Measurements from ENCODE around the gene CFAP74.

Gene CFAP74

GRCh38 chr1:1893291-1893985 is 110.1 kb downstream of the CFAP74 start:
- Histone ChIP-seq H3K9me3 (ENCODE audit: insufficient read depth, low read depth, low read length) (no peaks in the 10 kb centered on the region), H3K4me3 (ENCODE audit: low read length, poor library complexity, severe bottlenecking) (no peak overlapping the region), H3K4me2 (ENCODE audit: low read depth, low read length, poor library complexity, severe bottlenecking) (peak overlapping the region; percentile 19), H3K4me1 (ENCODE audit: insufficient read depth, low read length, poor library complexity, severe bottlenecking) (peaks cover 60% of the 10 kb centered on the region), H2AFZ (ENCODE audit: low read length) (no peak overlapping the region), H3F3A (ENCODE audit: low read depth) (no peaks in the 10 kb centered on the region), H3K9me2 (replicated peaks; ENCODE audit: low read depth, low read length) (no peaks in the 10 kb centered on the region), H3K36me3 (ENCODE audit: insufficient read depth, low read length) (no peaks in the 10 kb centered on the region), H3K9ac (ENCODE audit: low read depth, low read length, poor library complexity, severe bottlenecking) (peak overlapping the region; percentile 32), H3K27me3 (ENCODE audit: insufficient read depth, low read length, poor library complexity, severe bottlenecking) (peaks cover 7% of the 10 kb centered on the region), H3K79me2 (ENCODE audit: insufficient read depth, low read length) (peaks cover 40% of the 10 kb centered on the region), H4K20me1 (ENCODE audit: insufficient read depth, low read length, poor library complexity, severe bottlenecking) (peaks cover 15% of the 10 kb centered on the region)
- TF ChIP-seq CTCF (conservative IDR thresholded peaks at IDR 0.05; ENCODE audit: low read length) (no peak), EZH2phosphoT487 (IDR thresholded peaks at IDR 0.05; ENCODE audit: borderline replicate concordance) (no peak)

DNA sequence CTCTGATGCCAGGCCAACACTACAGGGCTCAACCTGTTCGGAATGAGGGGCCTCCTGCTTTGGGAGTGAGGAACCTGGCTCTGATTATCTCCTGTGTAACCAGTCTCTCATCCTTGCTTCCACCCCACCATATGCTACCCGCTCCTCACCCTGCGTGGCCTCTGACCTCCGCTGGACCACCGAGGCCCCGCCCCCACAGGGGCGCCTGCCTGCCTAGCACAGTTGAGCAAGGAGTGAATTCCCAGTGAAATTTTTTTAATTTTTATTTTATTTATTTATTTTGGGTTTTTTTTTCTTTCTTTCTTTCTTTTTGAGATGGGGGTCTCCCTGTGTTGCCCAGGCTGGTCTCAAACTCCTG is 110.8 kb downstream of the CFAP74 start:
- H3K79me2 ChIP-seq (ENCODE audit: insufficient read depth, low read length): peaks cover 47% of the 10 kb centered on the region
- H2AFZ ChIP-seq (ENCODE audit: low read length): no peak overlapping the region
- no peaks in the 10 kb centered on the region for H3F3A ChIP-seq (ENCODE audit: low read depth)
- peaks cover 7% of the 10 kb centered on the region for H3K27me3 ChIP-seq (ENCODE audit: insufficient read depth, low read length, poor library complexity, severe bottlenecking)
- peak overlapping the region; percentile 86 for H3K4me3 ChIP-seq (ENCODE audit: low read length, poor library complexity, severe bottlenecking)
- H3K9ac ChIP-seq (ENCODE audit: low read depth, low read length, poor library complexity, severe bottlenecking): peak overlapping the region; percentile 93
- no peaks in the 10 kb centered on the region for H3K36me3 ChIP-seq (ENCODE audit: insufficient read depth, low read length)
- TF ChIP-seq EZH2phosphoT487 (IDR thresholded peaks at IDR 0.05; ENCODE audit: borderline replicate concordance) (no peak), CTCF (conservative IDR thresholded peaks at IDR 0.05; ENCODE audit: low read length) (no peak)
- peaks cover 22% of the 10 kb centered on the region for H4K20me1 ChIP-seq (ENCODE audit: insufficient read depth, low read length, poor library complexity, severe bottlenecking)
- peaks cover 62% of the 10 kb centered on the region for H3K4me1 ChIP-seq (ENCODE audit: insufficient read depth, low read length, poor library complexity, severe bottlenecking)
- H3K9me3 ChIP-seq (ENCODE audit: insufficient read depth, low read depth, low read length): no peaks in the 10 kb centered on the region
- H3K9me2 ChIP-seq (replicated peaks; ENCODE audit: low read depth, low read length): no peaks in the 10 kb centered on the region
- H3K4me2 ChIP-seq (ENCODE audit: low read depth, low read length, poor library complexity, severe bottlenecking): peak overlapping the region; percentile 94

DNA sequence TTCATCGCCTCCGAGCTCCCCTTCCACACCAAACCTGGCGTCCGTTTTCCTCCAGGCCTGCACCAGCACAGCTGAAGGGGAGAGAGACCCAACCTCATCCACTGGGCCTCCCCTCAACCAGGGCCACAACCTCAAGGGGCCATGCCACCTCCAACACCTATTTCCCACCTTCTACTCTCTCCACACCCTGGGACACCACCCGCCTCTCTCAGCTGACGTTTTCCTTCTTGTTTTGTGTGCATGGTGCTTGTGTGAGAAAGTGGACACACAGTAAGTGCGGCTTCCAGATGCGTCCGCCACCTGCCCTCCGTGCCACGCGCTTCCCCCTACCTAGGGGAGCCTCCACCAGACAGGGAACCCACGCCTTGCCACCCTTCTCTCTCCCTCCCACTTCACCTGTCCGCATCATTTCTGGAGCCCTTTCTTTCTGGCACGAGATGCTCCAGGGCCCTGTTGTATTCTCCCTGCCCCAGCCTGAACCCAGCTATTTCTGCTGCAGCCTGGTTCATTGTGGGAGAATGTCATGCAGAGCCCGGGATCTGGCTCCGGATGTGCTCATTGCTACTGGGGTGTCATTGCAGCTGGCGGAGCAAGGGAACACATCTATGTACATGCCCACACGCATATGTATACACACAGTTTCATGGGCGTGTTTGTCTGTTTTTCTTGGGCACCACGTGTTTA is 111.4 kb downstream of the CFAP74 start:
- no peaks in the 10 kb centered on the region for H3K9me2 ChIP-seq (replicated peaks; ENCODE audit: low read depth, low read length)
- peaks cover 27% of the 10 kb centered on the region for H4K20me1 ChIP-seq (ENCODE audit: insufficient read depth, low read length, poor library complexity, severe bottlenecking)
- TF ChIP-seq EZH2phosphoT487 (IDR thresholded peaks at IDR 0.05; ENCODE audit: borderline replicate concordance) (no peak), CTCF (conservative IDR thresholded peaks at IDR 0.05; ENCODE audit: low read length) (no peak)
- no peaks in the 10 kb centered on the region for H3K9me3 ChIP-seq (ENCODE audit: insufficient read depth, low read depth, low read length)
- H3K4me3 ChIP-seq (ENCODE audit: low read length, poor library complexity, severe bottlenecking): peak overlapping the region; percentile 86
- peaks cover 62% of the 10 kb centered on the region for H3K4me1 ChIP-seq (ENCODE audit: insufficient read depth, low read length, poor library complexity, severe bottlenecking)
- no peaks in the 10 kb centered on the region for H3F3A ChIP-seq (ENCODE audit: low read depth)
- no peaks in the 10 kb centered on the region for H3K36me3 ChIP-seq (ENCODE audit: insufficient read depth, low read length)
- H3K9ac ChIP-seq (ENCODE audit: low read depth, low read length, poor library complexity, severe bottlenecking): peak overlapping the region; percentile 93
- H2AFZ ChIP-seq (ENCODE audit: low read length): peak overlapping the region; percentile 91
- peak overlapping the region; percentile 94 for H3K4me2 ChIP-seq (ENCODE audit: low read depth, low read length, poor library complexity, severe bottlenecking)
- peaks cover 53% of the 10 kb centered on the region for H3K79me2 ChIP-seq (ENCODE audit: insufficient read depth, low read length)
- H3K27me3 ChIP-seq (ENCODE audit: insufficient read depth, low read length, poor library complexity, severe bottlenecking): peaks cover 7% of the 10 kb centered on the region
